GM12878 (cell line): ENCODE measurements around the gene BSCL2. TPM values are rescaled to one million over a fixed set of nuclear protein-coding genes. Genes with fewer than 3 reads are reported as not detected.

Experiments used
- ATAC-seq: fragments of 200-7000 bp; cut with Tn5 transposase; 3 replicates; pipeline ENCODE4 v1.9.1; 2020; ENCODE audit warnings: mild to moderate bottlenecking, moderate library complexity
- BruUV-seq: library from RNA; stranded (reverse); fragments of 400-500 nt; replicated peaks from 2 replicates; lab custom pipeline; 2021; lab: Mats Ljungman, UMichigan
- CTCF ChIA-PET: fragments of 300-600 bp; sonication (Branson Sonifier 250); formaldehyde crosslinking; extraction: SDS; loops from one replicate; lab custom pipeline; 2021; ENCODE audit warnings: inconsistent platforms; lab: Yijun Ruan, JAX
- POLR2A ChIA-PET: fragments of 350-600 bp; formaldehyde crosslinking; extraction: SDS; loops from one replicate; lab custom pipeline; 2021; ENCODE audit warnings: inconsistent platforms; lab: Charles Lee
- RAD21 ChIA-PET: fragments of 300-600 bp; sonication (Branson Sonifier 250); formaldehyde crosslinking; loops from one replicate; lab custom pipeline; 2023; ENCODE audit warnings: antibody characterized with exemption; ENCODE audit not compliant: unreplicated experiment; lab: Charles Lee
- SMC1A ChIA-PET: fragments of 300-600 bp; sonication (Branson Sonifier 250); formaldehyde crosslinking; loops from one replicate; lab custom pipeline; 2023; ENCODE audit not compliant: unreplicated experiment, uncharacterized antibody; lab: Charles Lee
- DNase-seq: peaks from one replicate; pipeline ENCODE4 v3.0.0-alpha.2; 2011; ENCODE audit warnings: low read depth, low spot score
- FAIRE-seq: peaks from 3 replicates; lab custom pipeline; 2011; peaks lifted over from hg19 to GRCh38; lab: Jason Lieb, UNC
- H2AFZ ChIP-seq: 2 replicates; pipeline ENCODE4 v1.6.0; 2011; ENCODE audit warnings: low read depth, low read length, control low read depth; ENCODE audit not compliant: control insufficient read depth
- H3K27ac ChIP-seq: 2 replicates; pipeline ENCODE4 v1.5.1; 2011; ENCODE audit warnings: control low read depth; ENCODE audit not compliant: control insufficient read depth, insufficient read depth
- H3K27me3 ChIP-seq, 2 experiments: replicated peaks in 1 of 2; 2 replicates each; pipeline versions ENCODE4 v1.6.0 to v1.6.1; 2011; ENCODE audit warnings: low read length in 1 of 2; ENCODE audit not compliant: control insufficient read depth in 2 of 2, insufficient read depth in 2 of 2
- H3K36me3 ChIP-seq, 2 experiments: 2 replicates each; pipeline ENCODE4 v1.5.1; 2011; ENCODE audit warnings: low read length in 1 of 2; ENCODE audit not compliant: control insufficient read depth in 2 of 2, insufficient read depth in 2 of 2
- H3K4me1 ChIP-seq: 2 replicates; pipeline ENCODE4 v1.6.1; 2011; ENCODE audit warnings: mild to moderate bottlenecking, low read length, moderate library complexity, mixed read lengths; ENCODE audit not compliant: control insufficient read depth, insufficient read depth
- H3K4me2 ChIP-seq: 2 replicates; pipeline ENCODE4 v1.6.0; 2011; ENCODE audit warnings: control low read depth; ENCODE audit not compliant: control insufficient read depth, insufficient read depth
- H3K4me3 ChIP-seq: fragments of 200-600 bp; sonication (generic); 2 replicates; pipeline ENCODE4 v1.5.1; 2016
- H3K79me2 ChIP-seq: 2 replicates; pipeline ENCODE4 v1.6.0; 2011; ENCODE audit warnings: low read length; ENCODE audit not compliant: control insufficient read depth, insufficient read depth
- H3K9ac ChIP-seq: 2 replicates; pipeline ENCODE4 v1.8.0; 2011; ENCODE audit warnings: low read length, control low read depth, mixed read lengths; ENCODE audit not compliant: control insufficient read depth, insufficient read depth
- H3K9me3 ChIP-seq: replicated peaks from 3 replicates; pipeline ENCODE4 v1.5.1; 2011; ENCODE audit warnings: mild to moderate bottlenecking, low read length; ENCODE audit not compliant: control insufficient read depth, insufficient read depth
- H4K20me1 ChIP-seq: 2 replicates; pipeline ENCODE4 v1.6.0; 2011; ENCODE audit not compliant: control insufficient read depth, insufficient read depth
- CHD1 ChIP-seq: IDR thresholded peaks from 2 replicates; pipeline ENCODE4 v1.6.1; 2012; ENCODE audit warnings: low read depth, low read length, improper control_type of control experiment
- MLLT1 ChIP-seq: fragments of 450-650 bp; IDR thresholded peaks from 2 replicates; pipeline ENCODE4 v1.6.1; 2016; ENCODE audit warnings: mild to moderate bottlenecking
- NKRF ChIP-seq: fragments of 450-650 bp; conservative IDR thresholded peaks from 2 replicates; pipeline ENCODE4 v1.6.1; 2017; ENCODE audit warnings: mild to moderate bottlenecking, moderate library complexity
- PAX5 ChIP-seq: IDR thresholded peaks from 2 replicates; pipeline ENCODE4 v1.6.1; 2011; ENCODE audit warnings: low read depth, low read length, borderline replicate concordance
- RUNX3 ChIP-seq: IDR thresholded peaks from 2 replicates; pipeline ENCODE4 v1.6.1; 2012; ENCODE audit warnings: low read length, inconsistent platforms
- SIN3A ChIP-seq: IDR thresholded peaks from 2 replicates; pipeline ENCODE4 v1.6.1; 2012; ENCODE audit warnings: low read depth, low read length, improper control_type of control experiment
- WGBS: methylation state at CpG from one replicate; pipeline ENCODE4 v1.1.6; 2016; ENCODE audit warnings: low lambda C conversion rate; ENCODE audit not compliant: insufficient replicate concordance, insufficient coverage; ENCODE audit errors: missing lambda C conversion rate; 5-methylcytosine and 5-hydroxymethylcytosine counted together
- in situ Hi-C: fragments of 300-500 bp; cut with MboI; formaldehyde crosslinking; loops from 9 replicates; pipeline ENCODE4 v1.14.3; 2018; ENCODE audit warnings: mixed read lengths
- intact Hi-C: fragments of 100-400 bp; cut with micrococcal nuclease; formaldehyde crosslinking; loops from one replicate; pipeline ENCODE4 v1.14.2; 2022; ENCODE audit not compliant: unreplicated experiment
- polyA plus RNA-seq, 11 experiments: library from polyadenylated mRNA; depleted of rRNA in 4 of 11; unstranded in 6 of 11; stranded (reverse) in 5 of 11; fragments of >200 nt; fragmentation: Nextera tagmentation in 4 of 11; fragmentation: Illumina TruSeq in 1 of 11; extraction: Ambion mirVana in 4 of 11; extraction: Trizol in 1 of 11; gene quantifications; 1 replicate in 1 of 11; 2 replicates in 10 of 11; pipeline versions ENCODE4 v1.2.1 to v1.2.3, GENCODE V29; 2011 to 2016; ENCODE audit warnings: inconsistent platforms in 2 of 11, missing spikeins in 2 of 11, low read depth in 1 of 11
- total RNA-seq, 4 experiments: library from RNA; depleted of rRNA in 3 of 4; stranded (reverse); fragments of >200 nt in 3 of 4; fragmentation: Illumina TruSeq in 1 of 4; extraction: Trizol in 1 of 4; gene quantifications; 2 replicates each; pipeline versions ENCODE4 v1.2.1 to v1.2.3, GENCODE V29; 2013 to 2021

The BSCL2 gene
- total and polyA plus RNA-seq, 10 of the 15 experiments (the other 5 are each of a cell fraction or from before 2014, with no cell fraction given) = 12.3 to 57.9 (median 21.8) TPM

- TF ChIP-seq RUNX3 (peak; percentile 67), NKRF (0 out of 2 replicates have a peak, but pooled peaks have one; percentile 75)
Measured at GRCh38 chr11:62726915-62727164, 19.6 kb upstream of the BSCL2 start (continued).

GRCh38 chr11:62726156-62726914 is 19.1 kb upstream of the BSCL2 start:
- Histone ChIP-seq H3K4me1 (no peaks in the 10 kb centered on the region; the same call in 1 of the 2 replicates), H3K4me3 (peak overlapping the region; percentile 100), H3K9me3 (no peaks in the 10 kb centered on the region; the same call in 2 of the 3 replicates), H3K27me3 (no peaks in the 10 kb centered on the region), H3K27ac (peak overlapping the region; percentile 94), H4K20me1 (peaks cover 11% of the 10 kb centered on the region; the same call in 1 of the 2 replicates), H3K4me2 (peak overlapping the region; percentile 81), H2AFZ (no peak overlapping the region), H3K79me2 (peaks cover 81% of the 10 kb centered on the region)
- ATAC-seq (no peak), FAIRE-seq (no peak), DNase-seq (no peak)
- intact Hi-C loops = loop anchor here (5.0 kb wide), 2 partner anchors 46 to 124 kb away; partner anchors contain the start of genes MTA2 and TAF6L
- POLR2A ChIA-PET = interaction anchor here (0.6 to 6.8 kb wide), 19 partner anchors 12 to 154 kb away, joined by 3 to 79 read pairs (median 11); partner anchors contain the start of genes BSCL2, C11orf98, CSKMT and GANAB
- TF ChIP-seq MLLT1 (0 out of 2 replicates have a peak, but pooled peaks have one; percentile 48), SIN3A (no peak), CHD1 (0 out of 2 replicates have a peak, but pooled peaks have one; percentile 17), PAX5 (0 out of 2 replicates have a peak, but pooled peaks have one; percentile 22)
- TF ChIP-seq, all 136 proteins: peak for 3
- H3K36me3 ChIP-seq = peaks cover 9 to 33% of the 10 kb centered on the region in 2 experiments
- ChIA-PET RAD21 (interaction anchor here (0.9 to 5.2 kb wide), 13 partner anchors 17 to 302 kb away, joined by 3 to 44 read pairs (median 5); partner anchors contain the start of genes C11orf98, CSKMT, POLR2G and TAF6L), CTCF (interaction anchor here (0.9 to 5.4 kb wide), 8 partner anchors 17 to 158 kb away, joined by 3 to 34 read pairs (median 6); partner anchors contain the start of genes TAF6L and ZBTB3), SMC1A (interaction anchor here (0.7 to 4.8 kb wide), 12 partner anchors 7 to 302 kb away, joined by 3 to 26 read pairs (median 4); partner anchors contain the start of genes TUT1 and ZBTB3)
- no TSS peak for BruUV-seq
- H3K9ac ChIP-seq = peak overlapping the region; percentile 91
- in situ Hi-C loops = no loop called here
- WGBS = 2% methylated on average over 45 of the region's 51 CpGs
